Measurements from ENCODE around the gene NAA10.

Gene NAA10

DNA sequence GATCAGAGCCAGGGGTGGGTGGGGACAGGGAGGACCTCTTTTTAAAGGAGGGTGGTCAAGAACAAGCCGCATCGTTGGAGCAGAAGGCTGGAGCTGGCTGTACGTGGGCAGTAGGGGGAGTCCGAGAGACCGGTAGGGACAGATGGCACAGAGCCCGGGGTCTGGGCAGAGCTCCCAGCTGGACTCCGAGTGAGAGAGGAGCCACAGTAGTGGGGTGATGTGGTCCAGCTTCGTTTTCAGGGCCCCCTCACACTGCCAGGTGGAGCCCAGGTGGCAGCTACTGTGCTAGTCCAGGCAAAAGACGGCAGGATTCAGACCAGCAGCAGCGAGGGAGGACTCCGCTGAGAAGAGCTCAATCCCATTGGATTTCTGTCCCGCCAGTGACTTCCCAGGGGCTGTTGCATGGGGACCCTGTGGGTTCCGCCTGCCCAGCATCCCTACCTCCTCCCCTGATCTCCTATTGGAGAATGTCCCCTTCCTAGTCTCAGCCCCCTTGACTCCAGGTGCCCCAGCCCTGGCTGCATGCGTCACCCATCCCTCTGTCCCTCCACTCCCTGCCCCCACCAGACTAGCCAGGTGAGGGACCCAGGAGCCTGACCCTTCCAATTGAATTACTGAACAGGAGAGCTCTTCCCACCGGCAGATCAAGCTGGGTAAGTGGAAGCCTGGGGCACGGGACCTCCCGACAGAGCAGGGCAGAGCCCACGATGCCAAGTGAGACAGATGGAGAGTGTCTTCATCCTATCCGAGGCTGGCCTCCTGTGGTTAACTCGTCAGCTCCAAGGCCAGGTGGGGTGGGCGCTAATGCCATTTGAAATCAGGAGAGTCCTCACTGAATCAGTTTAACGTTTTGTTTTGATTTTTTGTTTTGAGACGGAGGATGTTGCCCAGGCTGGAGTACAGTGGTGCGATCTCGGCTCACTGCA is 11.6 kb downstream of the NAA10 start:
- no peaks in the 10 kb centered on the region for H3K27me3 Mint-ChIP-seq (ENCODE audit: low read depth)
- peaks cover 21% of the 10 kb centered on the region for H3K4me1 Mint-ChIP-seq (ENCODE audit: low read depth)
- H3K4me3 Mint-ChIP-seq = peak overlapping the region; percentile 96
- H3K36me3 Mint-ChIP-seq (ENCODE audit: low read depth) = peaks cover 28% of the 10 kb centered on the region
- H3K9me3 Mint-ChIP-seq = no peaks in the 10 kb centered on the region
- peak overlapping the region; percentile 68 for H3K27ac Mint-ChIP-seq

GRCh38 chrX:153921511-153922446 is 13.1 kb downstream of the NAA10 start:
- Mint-ChIP-seq H3K36me3 (ENCODE audit: low read depth) (peaks cover 32% of the 10 kb centered on the region), H3K4me1 (ENCODE audit: low read depth) (peaks cover 17% of the 10 kb centered on the region), H3K27me3 (ENCODE audit: low read depth) (no peaks in the 10 kb centered on the region), H3K27ac (peak overlapping the region; percentile 80), H3K4me3 (peak overlapping the region; percentile 96), H3K9me3 (no peaks in the 10 kb centered on the region)

DNA sequence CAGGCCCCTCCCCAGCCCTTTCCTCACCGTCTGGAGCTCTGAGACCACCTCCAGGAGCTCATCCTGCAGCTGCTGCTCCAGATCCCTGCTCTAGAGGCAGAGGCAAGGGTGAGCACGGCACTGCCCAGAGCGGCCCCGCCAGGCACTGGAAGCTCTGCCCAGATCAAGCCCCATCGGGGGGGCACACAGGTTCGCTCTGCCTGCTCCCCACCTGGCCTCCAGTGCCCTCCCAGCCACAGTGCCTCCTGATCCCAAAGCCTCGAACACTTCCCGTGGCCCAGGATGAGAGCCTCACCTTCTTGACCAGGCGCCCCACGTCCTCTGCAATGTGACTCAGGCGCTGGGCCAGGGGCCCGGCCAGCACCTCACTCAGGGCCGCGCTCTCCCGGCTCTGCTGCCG is 13.8 kb downstream of the NAA10 start:
- Mint-ChIP-seq H3K36me3 (ENCODE audit: low read depth) (peaks cover 34% of the 10 kb centered on the region), H3K27ac (no peak overlapping the region), H3K4me1 (ENCODE audit: low read depth) (peaks cover 17% of the 10 kb centered on the region), H3K27me3 (ENCODE audit: low read depth) (no peaks in the 10 kb centered on the region), H3K4me3 (no peak overlapping the region), H3K9me3 (no peaks in the 10 kb centered on the region)

- Mint-ChIP-seq H3K27me3 (ENCODE audit: low read depth) (no peaks in the 10 kb centered on the region), H3K4me1 (ENCODE audit: low read depth) (peaks cover 17% of the 10 kb centered on the region), H3K36me3 (ENCODE audit: low read depth) (peaks cover 36% of the 10 kb centered on the region), H3K27ac (no peak overlapping the region), H3K4me3 (no peak overlapping the region), H3K9me3 (no peaks in the 10 kb centered on the region)
Measured at GRCh38 chrX:153920546-153920945, 14.3 kb downstream of the NAA10 start.

GRCh38 chrX:153919281-153919680 is 15.6 kb downstream of the NAA10 start:
- peaks cover 30% of the 10 kb centered on the region for H3K36me3 Mint-ChIP-seq (ENCODE audit: low read depth)
- no peaks in the 10 kb centered on the region for H3K27me3 Mint-ChIP-seq (ENCODE audit: low read depth)
- H3K4me1 Mint-ChIP-seq (ENCODE audit: low read depth) = peaks cover 14% of the 10 kb centered on the region
- H3K4me3 Mint-ChIP-seq = no peak overlapping the region
- H3K27ac Mint-ChIP-seq = no peak overlapping the region
- H3K9me3 Mint-ChIP-seq = no peaks in the 10 kb centered on the region

GRCh38 chrX:153917869-153918268 is 17.0 kb downstream of the NAA10 start:
- no peak overlapping the region for H3K4me3 Mint-ChIP-seq
- H3K9me3 Mint-ChIP-seq = no peaks in the 10 kb centered on the region
- H3K36me3 Mint-ChIP-seq (ENCODE audit: low read depth) = peaks cover 26% of the 10 kb centered on the region
- H3K4me1 Mint-ChIP-seq (ENCODE audit: low read depth) = peaks cover 9% of the 10 kb centered on the region
- H3K27me3 Mint-ChIP-seq (ENCODE audit: low read depth) = no peaks in the 10 kb centered on the region
- H3K27ac Mint-ChIP-seq = no peak overlapping the region

GRCh38 chrX:153913701-153914100 is 21.1 kb downstream of the NAA10 start:
- H3K36me3 Mint-ChIP-seq (ENCODE audit: low read depth) = peaks cover 18% of the 10 kb centered on the region
- no peaks in the 10 kb centered on the region for H3K9me3 Mint-ChIP-seq
- H3K27ac Mint-ChIP-seq = no peak overlapping the region
- H3K4me1 Mint-ChIP-seq (ENCODE audit: low read depth) = peaks cover 6% of the 10 kb centered on the region
- no peak overlapping the region for H3K4me3 Mint-ChIP-seq
- H3K27me3 Mint-ChIP-seq (ENCODE audit: low read depth) = no peaks in the 10 kb centered on the region

- no peak overlapping the region for H3K4me3 Mint-ChIP-seq
- H3K9me3 Mint-ChIP-seq = no peaks in the 10 kb centered on the region
- H3K4me1 Mint-ChIP-seq (ENCODE audit: low read depth) = peaks cover 6% of the 10 kb centered on the region
- H3K27me3 Mint-ChIP-seq (ENCODE audit: low read depth) = no peaks in the 10 kb centered on the region
- H3K36me3 Mint-ChIP-seq (ENCODE audit: low read depth) = peaks cover 20% of the 10 kb centered on the region
- no peak overlapping the region for H3K27ac Mint-ChIP-seq
Measured at GRCh38 chrX:153913211-153913610, 21.6 kb downstream of the NAA10 start.

DNA sequence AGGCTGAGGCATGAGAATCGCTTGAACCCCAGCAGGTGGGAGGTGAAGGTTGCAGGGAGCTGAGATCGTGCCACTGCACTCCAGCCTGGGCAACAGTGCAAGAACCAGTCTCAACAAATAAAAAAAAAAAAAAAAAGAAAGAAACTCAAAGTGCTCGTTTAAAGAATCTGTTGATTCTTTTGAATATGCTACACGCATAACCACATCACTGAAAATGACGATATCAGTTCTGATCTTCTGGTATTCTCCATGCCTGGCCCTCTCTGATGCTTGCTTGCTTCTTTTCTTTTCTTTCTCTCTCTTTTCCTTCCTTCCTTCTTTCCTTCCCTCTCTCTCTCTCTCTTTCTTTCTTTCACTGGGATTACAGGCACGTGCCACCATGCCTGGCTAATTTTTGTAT is 23.0 kb downstream of the NAA10 start:
- no peaks in the 10 kb centered on the region for H3K9me3 Mint-ChIP-seq
- H3K27ac Mint-ChIP-seq = peak overlapping the region; percentile 55
- no peaks in the 10 kb centered on the region for H3K27me3 Mint-ChIP-seq (ENCODE audit: low read depth)
- H3K36me3 Mint-ChIP-seq (ENCODE audit: low read depth) = peaks cover 15% of the 10 kb centered on the region
- peaks cover 6% of the 10 kb centered on the region for H3K4me1 Mint-ChIP-seq (ENCODE audit: low read depth)
- H3K4me3 Mint-ChIP-seq = no peak overlapping the region

DNA sequence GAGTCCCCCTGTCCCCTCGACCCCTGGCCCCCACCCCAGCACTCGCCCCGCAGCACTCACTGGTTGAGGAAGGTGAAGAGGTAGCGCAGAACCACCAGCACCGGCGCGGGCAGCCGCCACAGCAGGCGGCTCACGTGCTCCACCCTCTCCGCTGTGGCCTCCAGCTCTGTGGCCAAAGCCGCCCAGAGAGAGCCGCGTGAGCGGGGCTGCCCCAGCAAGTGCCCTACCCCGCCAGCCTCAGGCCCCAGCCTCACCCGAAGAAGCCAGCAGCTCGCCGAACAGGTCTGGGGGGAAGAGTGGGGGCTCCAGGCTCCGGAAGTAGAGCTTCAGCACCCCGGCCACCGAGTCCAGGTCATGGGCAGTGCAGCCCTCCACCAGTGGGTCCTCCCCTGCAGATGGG is 24.4 kb downstream of the NAA10 start:
- H3K4me3 Mint-ChIP-seq = no peak overlapping the region
- H3K36me3 Mint-ChIP-seq (ENCODE audit: low read depth) = peaks cover 9% of the 10 kb centered on the region
- no peaks in the 10 kb centered on the region for H3K27me3 Mint-ChIP-seq (ENCODE audit: low read depth)
- H3K4me1 Mint-ChIP-seq (ENCODE audit: low read depth) = peaks cover 6% of the 10 kb centered on the region
- H3K9me3 Mint-ChIP-seq = no peaks in the 10 kb centered on the region
- no peak overlapping the region for H3K27ac Mint-ChIP-seq

GRCh38 chrX:153909980-153910360 is 24.9 kb downstream of the NAA10 start:
- Mint-ChIP-seq H3K9me3 (no peaks in the 10 kb centered on the region), H3K27me3 (ENCODE audit: low read depth) (no peaks in the 10 kb centered on the region), H3K36me3 (ENCODE audit: low read depth) (peaks cover 9% of the 10 kb centered on the region), H3K4me1 (ENCODE audit: low read depth) (peaks cover 6% of the 10 kb centered on the region), H3K4me3 (no peak overlapping the region), H3K27ac (no peak overlapping the region)

DNA sequence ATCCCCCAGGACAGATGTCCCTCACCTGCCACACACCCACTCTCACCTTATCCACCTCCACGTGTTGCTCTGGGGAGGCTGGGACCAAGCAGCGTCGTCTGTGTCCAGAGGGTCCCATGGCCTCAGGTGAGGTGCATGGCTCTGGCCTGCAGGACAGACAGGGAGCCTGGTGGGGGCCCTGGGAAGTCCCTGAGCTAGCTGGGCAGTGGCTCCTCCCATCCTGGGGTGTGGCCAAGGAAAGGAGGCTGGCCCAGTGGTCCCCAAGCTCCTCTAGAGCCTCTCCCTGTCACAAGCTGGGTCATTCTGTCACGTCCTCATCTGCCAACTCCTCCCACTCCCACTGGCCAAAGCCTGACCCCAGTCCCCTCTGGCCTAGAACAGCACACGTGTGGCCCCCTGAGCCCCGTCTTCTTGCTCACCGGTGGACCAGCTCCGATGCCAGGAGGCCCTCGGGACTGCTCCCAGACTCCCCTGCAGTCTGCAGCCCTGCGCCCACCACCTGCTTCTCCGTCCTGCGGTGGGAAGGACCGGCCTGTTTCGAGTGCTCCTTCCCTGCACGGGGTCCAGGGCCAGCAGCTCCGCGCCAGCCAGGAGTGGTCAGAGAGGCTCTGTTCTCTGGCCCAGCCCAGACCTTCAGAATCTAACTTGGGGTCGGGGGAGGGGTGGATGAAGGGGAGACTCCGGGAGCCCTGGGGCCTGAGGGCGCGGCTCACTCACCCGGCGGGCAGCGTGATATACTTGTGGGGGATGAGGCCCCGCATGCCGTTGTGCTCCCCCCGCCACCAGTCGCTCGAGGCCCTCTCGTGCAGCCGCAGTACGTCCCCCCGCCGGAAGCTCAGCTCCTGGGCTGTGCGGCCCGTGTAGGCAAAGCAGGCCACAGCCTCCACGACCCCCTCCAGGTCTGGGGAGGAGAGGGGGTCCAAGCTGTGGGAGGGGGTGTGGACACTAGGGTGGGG is 25.5 kb downstream of the NAA10 start:
- no peak overlapping the region for H3K27ac Mint-ChIP-seq
- no peaks in the 10 kb centered on the region for H3K27me3 Mint-ChIP-seq (ENCODE audit: low read depth)
- H3K4me1 Mint-ChIP-seq (ENCODE audit: low read depth) = peaks cover 8% of the 10 kb centered on the region

GRCh38 chrX:153908219-153908860 is 26.5 kb downstream of the NAA10 start:
- Mint-ChIP-seq H3K27me3 (ENCODE audit: low read depth) (no peaks in the 10 kb centered on the region), H3K4me1 (ENCODE audit: low read depth) (peaks cover 14% of the 10 kb centered on the region), H3K27ac (no peak overlapping the region), H3K9me3 (no peaks in the 10 kb centered on the region), H3K4me3 (no peak overlapping the region), H3K36me3 (ENCODE audit: low read depth) (peaks cover 9% of the 10 kb centered on the region)

More for the DNA sequence above, 25.5 kb downstream of the NAA10 start:
- H3K9me3 Mint-ChIP-seq = no peaks in the 10 kb centered on the region
- H3K4me3 Mint-ChIP-seq = no peak overlapping the region
- H3K36me3 Mint-ChIP-seq (ENCODE audit: low read depth) = peaks cover 9% of the 10 kb centered on the region

Data from T-helper 1 cell treated with Interleukin-12 subunit alpha and Interleukin-12 subunit beta and Interleukin-4 antibody, amounts not matched to agents 30 μg/mL and 1 μg/mL, for 36 hours (primary cell).